Neural cell (in vitro differentiated cells): ENCODE results near the gene SHMT2. TPM values are rescaled to one million over a fixed set of nuclear protein-coding genes. Genes with fewer than 3 reads are reported as not detected.

Experiments used
- H2AFZ ChIP-seq: fragments of 200-600, 300-800 bp; sonication (generic), shearing (Covaris generic); 2 replicates; pipeline ENCODE4 v1.6.0; 2014; ENCODE audit warnings: low read depth, mild to moderate bottlenecking, antibody characterized with exemption, low read length, moderate library complexity
- H3F3A ChIP-seq: fragments of 200-600 bp; shearing (Covaris generic); 2 replicates; pipeline ENCODE4 v1.6.1; 2016; ENCODE audit warnings: mild to moderate bottlenecking, moderate library complexity, mixed read lengths, antibody characterized with exemption, low read length; ENCODE audit not compliant: insufficient read depth, poor library complexity, severe bottlenecking
- H3K27ac ChIP-seq: fragments of 200-600, 300-800 bp; sonication (generic), shearing (Covaris generic); 2 replicates; pipeline ENCODE4 v1.5.1; 2014; ENCODE audit warnings: mild to moderate bottlenecking, low read length, moderate library complexity
- H3K27me3 ChIP-seq: fragments of 300-800, 200-600 bp; sonication (generic), shearing (Covaris generic); 2 replicates; pipeline ENCODE4 v1.6.0; 2014; ENCODE audit warnings: mild to moderate bottlenecking, low read depth, low read length, moderate library complexity; ENCODE audit not compliant: insufficient read depth
- H3K36me3 ChIP-seq: fragments of 300-800, 200-600 bp; sonication (generic), shearing (Covaris generic); 2 replicates; pipeline ENCODE4 v1.5.1; 2014; ENCODE audit warnings: mild to moderate bottlenecking, antibody characterized with exemption, low read length, moderate library complexity; ENCODE audit not compliant: insufficient read depth
- H3K4me2 ChIP-seq: fragments of 300-800, 200-600 bp; sonication (generic), shearing (Covaris generic); 2 replicates; pipeline ENCODE4 v1.6.0; 2014; ENCODE audit warnings: mild to moderate bottlenecking, low read length
- H3K4me3 ChIP-seq: fragments of 300-800, 200-600 bp; sonication (generic), shearing (Covaris generic); 2 replicates; pipeline ENCODE4 v1.5.1; 2014; ENCODE audit warnings: mild to moderate bottlenecking, low read length, moderate library complexity
- H3K79me2 ChIP-seq: fragments of 200-600 bp; shearing (Covaris generic); replicated peaks from 2 replicates; pipeline ENCODE4 v1.6.0; 2014; ENCODE audit warnings: mild to moderate bottlenecking, low read length, moderate library complexity; ENCODE audit not compliant: insufficient read depth
- H3K9ac ChIP-seq: fragments of 300-800, 200-600 bp; sonication (generic), shearing (Covaris generic); 2 replicates; pipeline ENCODE4 v1.6.1; 2016; ENCODE audit warnings: mild to moderate bottlenecking, low read length, mixed read lengths
- H3K9me2 ChIP-seq: fragments of 200-600 bp; shearing (Covaris generic); 2 replicates; pipeline ENCODE4 v1.6.1; 2016; ENCODE audit warnings: mild to moderate bottlenecking, low read length, mixed read lengths; ENCODE audit not compliant: insufficient read depth
- H3K9me3 ChIP-seq: fragments of 200-600, 300-800 bp; sonication (generic), shearing (Covaris generic); 2 replicates; pipeline ENCODE4 v1.6.1; 2016; ENCODE audit warnings: mild to moderate bottlenecking, mixed run types, low read length, moderate library complexity, mixed read lengths
- H4K20me1 ChIP-seq: fragments of 200-600 bp; shearing (Covaris generic); 2 replicates; pipeline ENCODE4 v1.6.1; 2016; ENCODE audit warnings: mild to moderate bottlenecking, mixed run types; ENCODE audit not compliant: insufficient read depth
- EP300 ChIP-seq: fragments of 450-650 bp; conservative IDR thresholded peaks from 2 replicates; pipeline ENCODE4 v1.6.1; 2014; ENCODE audit warnings: antibody characterized with exemption, mild to moderate bottlenecking, moderate library complexity; ENCODE audit not compliant: poor library complexity, severe bottlenecking
- EZH2 ChIP-seq: fragments of 200-600, 300-800 bp; shearing (Covaris generic), sonication (generic); IDR thresholded peaks from 2 replicates; pipeline ENCODE4 v1.6.1; 2014; ENCODE audit warnings: antibody characterized with exemption, low read length, borderline replicate concordance, mild to moderate bottlenecking; ENCODE audit not compliant: insufficient read depth, poor library complexity, severe bottlenecking
- RAD21 ChIP-seq: fragments of 450-650 bp; conservative IDR thresholded peaks from 2 replicates; pipeline ENCODE4 v1.6.1; 2014; ENCODE audit warnings: antibody characterized with exemption, mild to moderate bottlenecking, moderate library complexity
- SMC3 ChIP-seq: fragments of 450-650 bp; conservative IDR thresholded peaks from 2 replicates; pipeline ENCODE4 v1.6.1; 2014; ENCODE audit warnings: antibody characterized with exemption, mild to moderate bottlenecking, moderate library complexity; ENCODE audit not compliant: poor library complexity
- TAF1 ChIP-seq: IDR thresholded peaks from 2 replicates; pipeline ENCODE4 v1.6.1; 2012; ENCODE audit warnings: low read depth
- polyA plus RNA-seq: library from polyadenylated mRNA; depleted of rRNA; stranded (reverse); fragments of >200 nt; gene quantifications from 2 replicates; pipeline ENCODE4 v1.2.3, GENCODE V29; 2014
- TF ChIP-seq, protein P1 (sequence below): IDR thresholded peaks from 2 replicates; pipeline ENCODE4 v1.6.1; 2012; ENCODE audit warnings: borderline replicate concordance

The SHMT2 gene
- polyA plus RNA-seq, 1 donor from 2014 or later = 38.2 TPM

DNA sequence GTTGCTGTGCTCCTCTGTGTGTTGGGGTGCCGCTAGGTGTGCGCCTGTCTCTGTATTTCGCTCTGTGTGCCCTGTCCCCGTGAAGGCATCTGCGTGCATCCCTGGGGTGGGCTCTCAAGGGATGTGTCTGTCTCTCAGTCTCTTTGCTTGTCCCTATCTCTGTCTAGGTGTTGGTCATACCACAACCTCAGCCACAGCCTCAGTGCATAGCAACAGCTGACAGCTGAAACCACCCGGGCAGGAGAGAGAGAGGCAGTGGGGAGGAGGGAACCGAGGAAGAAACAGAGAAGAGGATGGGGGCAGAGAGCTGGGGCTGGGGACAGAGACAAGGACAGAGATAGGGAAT lies 13.9 kb upstream of the SHMT2 start:
- TF ChIP-seq TAF1 = no peak
- TF ChIP-seq SMC3 = no peak
- TF ChIP-seq RAD21 = no peak
- no peak for TF ChIP-seq EZH2
- no peak for TF ChIP-seq EP300
- Histone ChIP-seq H3K4me3 (peak overlapping the region; percentile 59), H3K9ac (peak overlapping the region; percentile 23), H3K79me2 (no peaks in the 10 kb centered on the region), H3K9me3 (no peaks in the 10 kb centered on the region), H3K27me3 (peaks cover 65% of the 10 kb centered on the region), H3K4me2 (no peak overlapping the region), H2AFZ (no peak overlapping the region), H3K36me3 (peaks cover 6% of the 10 kb centered on the region), H3F3A (no peaks in the 10 kb centered on the region), H3K27ac (no peak overlapping the region), H3K9me2 (no peaks in the 10 kb centered on the region), H4K20me1 (no peaks in the 10 kb centered on the region)

DNA sequence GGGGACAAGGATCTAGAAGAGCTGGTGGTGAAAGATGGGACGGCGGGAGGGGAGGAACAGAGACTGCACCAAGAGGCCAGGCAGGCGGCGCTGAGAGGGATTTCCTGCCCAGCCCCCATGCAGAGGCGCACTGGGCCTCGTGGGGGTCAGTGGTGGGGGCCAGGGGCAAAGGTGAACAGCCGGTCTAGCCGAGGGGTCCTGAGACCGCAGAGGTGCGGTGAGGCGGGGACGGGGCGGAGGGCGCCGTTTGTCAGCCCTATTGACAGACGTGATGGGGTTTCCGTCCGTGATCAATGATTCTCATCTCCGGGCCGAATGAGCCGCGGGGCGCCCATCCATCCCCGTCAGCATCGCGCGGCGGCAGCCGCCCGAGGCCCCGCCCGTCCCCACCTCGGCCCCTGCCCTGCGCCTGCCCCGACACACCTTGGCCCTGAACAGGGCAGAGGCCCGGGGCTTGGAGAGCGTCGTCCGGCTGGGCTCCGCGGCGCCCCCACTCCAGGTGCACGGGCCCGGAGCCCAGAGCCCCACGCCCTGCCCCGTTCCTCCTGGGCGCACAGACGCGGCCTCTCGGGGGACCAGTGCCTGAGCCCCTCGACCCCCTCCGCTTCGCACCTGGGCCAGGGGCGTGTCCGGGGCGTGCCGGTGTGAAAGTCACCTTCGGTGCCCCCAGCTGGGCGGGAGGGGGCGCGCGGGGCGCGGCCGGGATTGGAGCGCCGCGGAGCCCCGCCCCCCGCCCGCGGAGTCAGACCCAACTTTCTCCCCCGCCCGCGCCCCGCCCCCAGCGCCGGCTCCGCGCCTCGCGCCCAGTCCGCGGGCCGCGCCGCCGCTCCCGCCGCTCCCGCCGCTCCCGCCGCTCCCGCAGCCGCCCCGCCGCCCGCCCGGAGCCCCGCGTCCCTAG lies 13.2 kb upstream of the SHMT2 start, which contains the start of gene NXPH4:
Gene NXPH4 (plus strand): TSS at position 781 of the 898 bp plus-strand sequence. CDS start 176 bp downstream, outside the sequence.
- H3K79me2 ChIP-seq = no peaks in the 10 kb centered on the region
- H4K20me1 ChIP-seq = no peaks in the 10 kb centered on the region
- peaks cover 71% of the 10 kb centered on the region for H3K27me3 ChIP-seq
- H3K4me2 ChIP-seq = no peak within 1 kb of the TSS
- no peaks in the 10 kb centered on the region for H3F3A ChIP-seq
- no peak within 1 kb of the TSS for H3K27ac ChIP-seq
- no peaks in the 10 kb centered on the region for H3K9me2 ChIP-seq
- peaks cover 6% of the 10 kb centered on the region for H3K36me3 ChIP-seq
- H3K4me3 ChIP-seq = peak within 1 kb of the TSS; percentile 62
- no peak within 1 kb of the TSS for H2AFZ ChIP-seq
- TF ChIP-seq TAF1 (peak; percentile 17), EZH2 (peak; percentile 56), EP300 (no peak)
- peak within 1 kb of the TSS; percentile 23 for H3K9ac ChIP-seq
- H3K9me3 ChIP-seq = no peaks in the 10 kb centered on the region

DNA sequence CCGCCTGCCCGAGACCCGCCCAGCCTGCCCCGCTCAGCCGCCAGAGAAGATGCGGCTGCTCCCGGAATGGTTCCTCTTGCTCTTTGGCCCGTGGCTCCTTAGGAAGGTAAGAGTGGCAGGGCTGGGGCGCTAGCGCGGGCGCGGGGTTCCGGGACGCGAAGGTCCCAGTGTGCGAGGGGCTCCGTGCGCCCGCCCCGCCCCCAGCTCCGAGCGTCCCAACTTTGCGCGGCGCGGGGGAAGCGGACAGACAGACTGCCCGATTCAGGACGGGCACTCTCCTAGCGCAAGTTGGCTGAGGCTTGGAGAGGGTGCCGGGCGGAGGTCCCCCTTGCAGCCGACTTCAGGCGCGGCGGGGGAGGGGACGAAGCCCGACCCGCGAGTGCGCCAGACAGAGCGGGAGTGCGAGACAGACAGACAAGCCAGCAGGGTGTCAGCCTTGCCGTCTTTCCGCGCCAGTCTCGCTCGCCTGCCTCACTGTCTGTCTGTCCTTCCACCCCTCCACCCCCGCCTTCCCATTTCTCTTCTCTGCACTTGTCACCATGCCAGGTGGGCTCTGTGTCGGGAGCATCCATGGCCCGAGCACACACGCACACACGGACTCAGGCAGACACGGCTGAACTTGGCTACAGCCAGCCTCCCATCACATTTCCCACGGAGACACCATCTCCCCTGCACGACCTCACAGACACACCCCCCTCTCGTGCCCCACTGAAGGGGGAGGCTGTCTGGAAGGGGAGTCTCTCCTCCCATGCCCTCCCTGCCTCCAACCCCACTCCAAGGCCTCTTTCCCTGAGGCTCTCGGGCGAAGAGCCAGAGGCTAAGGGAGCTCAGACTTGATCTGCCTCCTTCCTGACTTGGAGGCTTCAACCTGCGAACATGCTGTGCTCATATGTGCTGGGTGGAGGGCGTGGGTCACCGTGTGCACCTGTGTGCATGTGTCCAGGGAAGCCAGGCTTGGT lies 12.3 kb upstream of the SHMT2 start:
- Histone ChIP-seq H3K4me2 (no peak overlapping the region), H3K9ac (no peak overlapping the region), H3K4me3 (peak overlapping the region; percentile 62), H3K79me2 (no peaks in the 10 kb centered on the region), H3K9me3 (no peaks in the 10 kb centered on the region), H3K36me3 (peaks cover 6% of the 10 kb centered on the region), H4K20me1 (no peaks in the 10 kb centered on the region), H3K27me3 (peaks cover 81% of the 10 kb centered on the region), H3F3A (no peaks in the 10 kb centered on the region), H2AFZ (no peak overlapping the region), H3K27ac (no peak overlapping the region), H3K9me2 (no peaks in the 10 kb centered on the region)
- TF ChIP-seq, protein P1, sequence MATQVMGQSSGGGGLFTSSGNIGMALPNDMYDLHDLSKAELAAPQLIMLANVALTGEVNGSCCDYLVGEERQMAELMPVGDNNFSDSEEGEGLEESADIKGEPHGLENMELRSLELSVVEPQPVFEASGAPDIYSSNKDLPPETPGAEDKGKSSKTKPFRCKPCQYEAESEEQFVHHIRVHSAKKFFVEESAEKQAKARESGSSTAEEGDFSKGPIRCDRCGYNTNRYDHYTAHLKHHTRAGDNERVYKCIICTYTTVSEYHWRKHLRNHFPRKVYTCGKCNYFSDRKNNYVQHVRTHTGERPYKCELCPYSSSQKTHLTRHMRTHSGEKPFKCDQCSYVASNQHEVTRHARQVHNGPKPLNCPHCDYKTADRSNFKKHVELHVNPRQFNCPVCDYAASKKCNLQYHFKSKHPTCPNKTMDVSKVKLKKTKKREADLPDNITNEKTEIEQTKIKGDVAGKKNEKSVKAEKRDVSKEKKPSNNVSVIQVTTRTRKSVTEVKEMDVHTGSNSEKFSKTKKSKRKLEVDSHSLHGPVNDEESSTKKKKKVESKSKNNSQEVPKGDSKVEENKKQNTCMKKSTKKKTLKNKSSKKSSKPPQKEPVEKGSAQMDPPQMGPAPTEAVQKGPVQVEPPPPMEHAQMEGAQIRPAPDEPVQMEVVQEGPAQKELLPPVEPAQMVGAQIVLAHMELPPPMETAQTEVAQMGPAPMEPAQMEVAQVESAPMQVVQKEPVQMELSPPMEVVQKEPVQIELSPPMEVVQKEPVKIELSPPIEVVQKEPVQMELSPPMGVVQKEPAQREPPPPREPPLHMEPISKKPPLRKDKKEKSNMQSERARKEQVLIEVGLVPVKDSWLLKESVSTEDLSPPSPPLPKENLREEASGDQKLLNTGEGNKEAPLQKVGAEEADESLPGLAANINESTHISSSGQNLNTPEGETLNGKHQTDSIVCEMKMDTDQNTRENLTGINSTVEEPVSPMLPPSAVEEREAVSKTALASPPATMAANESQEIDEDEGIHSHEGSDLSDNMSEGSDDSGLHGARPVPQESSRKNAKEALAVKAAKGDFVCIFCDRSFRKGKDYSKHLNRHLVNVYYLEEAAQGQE = no peak
- TF ChIP-seq EZH2 (no peak), EP300 (no peak)
